Stimulated activated CD4-positive, alpha-beta T cell treated with anti-CD3 and anti-CD28 coated beads, Interleukin-1b, Interleukin-23, amount 100 ng/mL, for 48 hours (primary cell): Measurements from ENCODE around the gene OR12D1.

ENCODE experiments used
- DNase-seq: peaks from one replicate; pipeline ENCODE4 v3.0.0-alpha.2; 2020

The OR12D1 gene

GRCh38 chr6:29466241-29466640 is 51.5 kb downstream of the OR12D1 start:
- no peak for DNase-seq
